CD14-positive monocyte (primary cell): ENCODE data around the gene INPP5A. TPM values are rescaled to one million over a fixed set of nuclear protein-coding genes. Genes with fewer than 3 reads are reported as not detected.
A peak's percentile ranks its signal among the peaks of the same experiment; 100 is the strongest.

Source experiments
- DNase-seq, 3 donors: peaks; one replicate each; pipeline ENCODE4 v3.0.0-alpha.2; 2011 to 2022
- H2AFZ ChIP-seq: 2 replicates; pipeline ENCODE4 v1.6.0; 2012; ENCODE audit warnings: mild to moderate bottlenecking, low read depth, low read length, inconsistent platforms; ENCODE audit not compliant: insufficient read depth, poor library complexity, severe bottlenecking
- H3K27ac ChIP-seq, 2 donors: 1 replicate in 1 of 2; 2 replicates in 1 of 2; pipeline ENCODE4 v1.5.1; 2012 to 2013; ENCODE audit warnings: low read length in 2 of 2, control low read depth in 1 of 2, inconsistent platforms in 1 of 2, low read depth in 1 of 2, mild to moderate bottlenecking in 1 of 2
- H3K27me3 ChIP-seq, 2 donors: one replicate each; pipeline versions ENCODE4 v1.6.0 to v1.6.1; 2011 to 2013; ENCODE audit warnings: low read length in 2 of 2; ENCODE audit not compliant: control insufficient read depth in 2 of 2, insufficient read depth in 2 of 2
- H3K36me3 ChIP-seq, 2 donors: replicated peaks in 1 of 2; 1 replicate in 1 of 2; 2 replicates in 1 of 2; pipeline versions ENCODE4 v1.5.1 to v1.6.1; 2012 to 2013; ENCODE audit warnings: low read length in 2 of 2, control low read depth in 1 of 2, inconsistent platforms in 1 of 2, mild to moderate bottlenecking in 1 of 2; ENCODE audit not compliant: insufficient read depth in 2 of 2, control insufficient read depth in 1 of 2
- H3K4me1 ChIP-seq, 2 donors: 1 replicate in 1 of 2; 2 replicates in 1 of 2; pipeline versions ENCODE4 v1.5.1 to v1.6.1; 2012 to 2013; ENCODE audit warnings: low read length in 2 of 2, control low read depth in 1 of 2, inconsistent platforms in 1 of 2, mild to moderate bottlenecking in 1 of 2, moderate library complexity in 1 of 2; ENCODE audit not compliant: insufficient read depth in 2 of 2, control insufficient read depth in 1 of 2
- H3K4me2 ChIP-seq: replicated peaks from 2 replicates; pipeline ENCODE3; 2012; ENCODE audit warnings: low read length, moderate library complexity, mild to moderate bottlenecking; ENCODE audit not compliant: poor library complexity, severe bottlenecking; ENCODE audit errors: extremely low read depth
- H3K4me3 ChIP-seq, 3 experiments: fragments of 200-600 bp in 1 of 3; sonication (generic) in 1 of 3; replicated peaks in 1 of 3; 1 replicate in 2 of 3; 2 replicates in 1 of 3; pipeline ENCODE4 v1.5.1; 2011 to 2013; ENCODE audit warnings: low read length in 3 of 3, mild to moderate bottlenecking in 3 of 3, control low read depth in 2 of 3, low read depth in 2 of 3, inconsistent platforms in 1 of 3, moderate library complexity in 1 of 3
- H3K79me2 ChIP-seq: 2 replicates; pipeline ENCODE4 v1.6.0; 2012; ENCODE audit warnings: mild to moderate bottlenecking, control low read depth, inconsistent platforms, low read length, moderate library complexity; ENCODE audit not compliant: insufficient read depth
- H3K9ac ChIP-seq: 2 replicates; pipeline ENCODE4 v1.6.0; 2017; ENCODE audit warnings: low read length, mild to moderate bottlenecking; ENCODE audit not compliant: insufficient read depth, poor library complexity, severe bottlenecking
- H3K9me3 ChIP-seq, 2 donors: replicated peaks in 1 of 2; 1 replicate in 1 of 2; 2 replicates in 1 of 2; pipeline versions ENCODE4 v1.5.1 to v1.6.1; 2012 to 2013; ENCODE audit warnings: low read length in 2 of 2, control low read depth in 1 of 2; ENCODE audit not compliant: control insufficient read depth in 1 of 2, insufficient read depth in 1 of 2
- H4K20me1 ChIP-seq: 2 replicates; pipeline ENCODE4 v1.6.0; 2012; ENCODE audit warnings: mild to moderate bottlenecking, low read length, control low read depth, moderate library complexity; ENCODE audit not compliant: insufficient read depth
- H3K27ac Mint-ChIP-seq, 7 donors: one replicate each; pipeline ENCODE4 v1.8.0; 2020; ENCODE audit warnings: mild to moderate bottlenecking in 7 of 7, mixed read lengths in 7 of 7, moderate library complexity in 6 of 7, inconsistent platforms in 2 of 7
- H3K27me3 Mint-ChIP-seq, 3 donors: one replicate each; pipeline ENCODE4 v1.8.0; 2021 to 2022; ENCODE audit warnings: low read depth in 3 of 3, mild to moderate bottlenecking in 3 of 3, mixed read lengths in 3 of 3, moderate library complexity in 3 of 3, inconsistent platforms in 1 of 3
- H3K36me3 Mint-ChIP-seq, 2 donors: one replicate each; pipeline ENCODE4 v1.8.0; 2020; ENCODE audit warnings: mixed read lengths in 2 of 2, inconsistent platforms in 1 of 2, mild to moderate bottlenecking in 1 of 2
- H3K4me1 Mint-ChIP-seq: one replicate; pipeline ENCODE4 v1.8.0; 2020; ENCODE audit warnings: mild to moderate bottlenecking, mixed read lengths
- H3K4me3 Mint-ChIP-seq, 2 donors: one replicate each; pipeline ENCODE4 v1.8.0; 2020; ENCODE audit warnings: mild to moderate bottlenecking in 2 of 2, mixed read lengths in 2 of 2, moderate library complexity in 1 of 2
- H3K9me3 Mint-ChIP-seq, 7 donors: one replicate each; pipeline ENCODE4 v1.8.0; 2020 to 2022; ENCODE audit warnings: mixed read lengths in 7 of 7, mild to moderate bottlenecking in 6 of 7, moderate library complexity in 6 of 7, inconsistent platforms in 2 of 7
- WGBS: methylation state at CpG from one replicate; pipeline ENCODE4 v1.1.5; 2013; ENCODE audit warnings: missing lambda C conversion rate; ENCODE audit not compliant: insufficient coverage; 5-methylcytosine and 5-hydroxymethylcytosine counted together
- intact Hi-C, 2 donors: fragments of 100-400 bp; cut with micrococcal nuclease; formaldehyde crosslinking; loops; one replicate each; pipeline versions ENCODE4 v1.15.0 to v1.15.1; 2023
- polyA plus RNA-seq, 3 donors: library from polyadenylated mRNA; depleted of rRNA in 1 of 3; unstranded in 2 of 3; stranded (reverse) in 1 of 3; fragments of 300-500 nt in 2 of 3; fragments of >200 nt in 1 of 3; fragmentation: Illumina TruSeq in 2 of 3; gene quantifications; 1 replicate in 2 of 3; 2 replicates in 1 of 3; pipeline ENCODE4 v1.2.3, GENCODE V29; 2012 to 2021
- TF ChIP-seq, protein P1 (sequence below): fragments of 200-600 bp; IDR thresholded peaks from one replicate; pipeline ENCODE4 v1.8.0; 2022; ENCODE audit warnings: antibody characterized with exemption, mild to moderate bottlenecking

Gene INPP5A
- polyA plus RNA-seq, 3 donors: 0.87 to 17.2 (median 2.9) TPM

DNA sequence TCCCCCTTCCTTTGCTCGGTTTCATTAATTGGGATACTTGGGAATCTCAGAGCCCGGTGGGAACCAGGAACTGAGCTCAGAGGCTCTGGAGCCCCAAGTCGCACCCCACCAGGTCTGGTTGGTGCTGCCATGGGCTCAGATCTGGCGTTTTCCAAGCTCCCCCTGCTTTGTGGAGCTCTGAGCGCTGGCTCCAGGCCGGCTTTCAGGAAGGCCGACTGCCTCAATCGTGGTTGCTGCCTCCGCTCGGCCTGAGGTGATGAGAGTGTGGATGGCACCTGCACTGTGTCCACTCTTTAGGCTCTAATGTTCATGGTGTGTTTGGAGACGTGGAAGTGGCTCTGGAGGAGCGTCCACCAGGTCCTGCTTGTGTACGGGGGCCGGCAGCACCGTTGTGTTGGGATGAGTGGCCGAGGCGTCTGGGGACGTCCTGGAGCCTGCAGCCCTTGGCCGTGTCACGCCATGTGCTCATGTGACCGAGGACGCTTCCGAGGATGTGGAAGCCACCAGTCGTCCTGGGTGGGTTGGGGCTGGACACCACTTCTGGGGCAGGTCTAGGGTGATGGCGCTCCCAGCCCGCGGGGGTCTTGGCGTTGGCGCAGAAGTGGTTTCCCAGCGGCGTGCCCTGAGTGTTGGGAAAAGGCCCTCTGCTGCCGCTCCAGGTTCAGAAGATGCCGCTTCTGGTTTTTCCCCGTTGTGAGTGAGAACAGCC, 8.2 kb downstream of the INPP5A start:
- Histone ChIP-seq H3K27ac (no peak overlapping the region), H3K4me3 (no peak overlapping the region), H3K9me3 (no peaks in the 10 kb centered on the region), H3K4me2 (no peak overlapping the region), H3K4me1 (peaks cover 72 to 89% of the 10 kb centered on the region in 2 donors), H2AFZ (no peak overlapping the region), H3K79me2 (peaks cover 100% of the 10 kb centered on the region), H3K27me3 (no peaks in the 10 kb centered on the region), H3K36me3 (peaks cover 0 to 11% of the 10 kb centered on the region in 2 donors), H3K9ac (no peak overlapping the region), H4K20me1 (peaks cover 99% of the 10 kb centered on the region)
- Mint-ChIP-seq H3K4me1 (peaks cover 88% of the 10 kb centered on the region), H3K36me3 (peaks cover 40 to 48% of the 10 kb centered on the region in 2 donors), H3K4me3 (no peak overlapping the region), H3K9me3 (peaks cover 0 to 2% (median 0%) of the 10 kb centered on the region in 7 donors), H3K27ac (peak overlapping the region in 2 of 7 donors; percentile 36 to 48), H3K27me3 (peaks cover 0 to 6% (median 5%) of the 10 kb centered on the region in 3 donors)
- TF ChIP-seq, protein P1, sequence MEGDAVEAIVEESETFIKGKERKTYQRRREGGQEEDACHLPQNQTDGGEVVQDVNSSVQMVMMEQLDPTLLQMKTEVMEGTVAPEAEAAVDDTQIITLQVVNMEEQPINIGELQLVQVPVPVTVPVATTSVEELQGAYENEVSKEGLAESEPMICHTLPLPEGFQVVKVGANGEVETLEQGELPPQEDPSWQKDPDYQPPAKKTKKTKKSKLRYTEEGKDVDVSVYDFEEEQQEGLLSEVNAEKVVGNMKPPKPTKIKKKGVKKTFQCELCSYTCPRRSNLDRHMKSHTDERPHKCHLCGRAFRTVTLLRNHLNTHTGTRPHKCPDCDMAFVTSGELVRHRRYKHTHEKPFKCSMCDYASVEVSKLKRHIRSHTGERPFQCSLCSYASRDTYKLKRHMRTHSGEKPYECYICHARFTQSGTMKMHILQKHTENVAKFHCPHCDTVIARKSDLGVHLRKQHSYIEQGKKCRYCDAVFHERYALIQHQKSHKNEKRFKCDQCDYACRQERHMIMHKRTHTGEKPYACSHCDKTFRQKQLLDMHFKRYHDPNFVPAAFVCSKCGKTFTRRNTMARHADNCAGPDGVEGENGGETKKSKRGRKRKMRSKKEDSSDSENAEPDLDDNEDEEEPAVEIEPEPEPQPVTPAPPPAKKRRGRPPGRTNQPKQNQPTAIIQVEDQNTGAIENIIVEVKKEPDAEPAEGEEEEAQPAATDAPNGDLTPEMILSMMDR: no peak
- 92% methylated on average over 26 of the region's 34 CpGs for WGBS
- intact Hi-C loops: loop anchor here in 1 of 2 donors (10.0 kb wide), 1 partner anchor 151 kb away; the partner anchor contains the start of gene PWWP2B
- no peak for DNase-seq

GRCh38 chr10:132546567-132547420, 9.2 kb downstream of the INPP5A start:
- H3K36me3 ChIP-seq: peaks cover 0 to 11% of the 10 kb centered on the region in 2 donors
- H3K27me3 Mint-ChIP-seq: peaks cover 0 to 6% (median 5%) of the 10 kb centered on the region in 3 donors
- intact Hi-C loops: loop anchor here in 1 of 2 donors (10.0 kb wide), 1 partner anchor 152 kb away; the partner anchor contains the start of gene PWWP2B
- H3K4me1 Mint-ChIP-seq: peaks cover 88% of the 10 kb centered on the region
- no peaks in the 10 kb centered on the region for H3K27me3 ChIP-seq
- H3K9me3 ChIP-seq: no peaks in the 10 kb centered on the region
- H3K27ac Mint-ChIP-seq: peak overlapping the region in 6 of 7 donors; percentile 46 to 87 (median 75)
- peaks cover 99% of the 10 kb centered on the region for H4K20me1 ChIP-seq
- H3K36me3 Mint-ChIP-seq: peaks cover 33 to 38% of the 10 kb centered on the region in 2 donors
- H3K4me3 Mint-ChIP-seq: no peak overlapping the region
- H2AFZ ChIP-seq: no peak overlapping the region
- H3K4me1 ChIP-seq: peaks cover 74 to 89% of the 10 kb centered on the region in 2 donors
- H3K9me3 Mint-ChIP-seq: peaks cover 0 to 2% (median 0%) of the 10 kb centered on the region in 7 donors
- H3K4me2 ChIP-seq: no peak overlapping the region
- H3K9ac ChIP-seq: peak overlapping the region; percentile 31
- DNase-seq: peak; percentile 59 to 80 (median 68)
- TF ChIP-seq, protein P1: no peak
- peaks cover 100% of the 10 kb centered on the region for H3K79me2 ChIP-seq
- peak overlapping the region; percentile 14 to 18 for H3K27ac ChIP-seq
- no peak overlapping the region for H3K4me3 ChIP-seq
- 47% methylated on average over 18 of the region's 26 CpGs for WGBS
